Upper lobe of left lung (tissue), 6 donors: ENCODE data around the gene ATP9B. TPM values are rescaled to one million over a fixed set of nuclear protein-coding genes. Genes with fewer than 3 reads are reported as not detected.

Experiments
- ATAC-seq, 2 donors: fragments of 200-7000 bp; cut with Tn5 transposase; one replicate each; pipeline ENCODE4 v1.9.1; 2022; ENCODE audit warnings: mild to moderate bottlenecking in 2 of 2, moderate library complexity in 2 of 2; ENCODE audit not compliant: low FRiP score in 2 of 2
- DNase-seq, 2 donors: peaks; one replicate each; pipeline ENCODE4 v3.0.0-alpha.2; 2019 to 2020
- H3K27ac ChIP-seq, 4 donors: fragments of 200-600 bp; sonication (generic); one replicate each; pipeline ENCODE4 v1.5.1; 2016 to 2019
- H3K27me3 ChIP-seq, 4 donors: fragments of 200-600 bp; sonication (generic); one replicate each; pipeline ENCODE4 v1.5.1; 2017 to 2019
- H3K36me3 ChIP-seq, 4 donors: fragments of 200-600 bp; sonication (generic); one replicate each; pipeline ENCODE4 v1.5.1; 2016 to 2019
- H3K4me1 ChIP-seq, 4 donors: fragments of 200-600 bp; sonication (generic); one replicate each; pipeline ENCODE4 v1.5.1; 2018 to 2019
- H3K4me3 ChIP-seq, 4 donors: fragments of 200-600 bp; sonication (generic); one replicate each; pipeline ENCODE4 v1.5.1; 2017 to 2019; ENCODE audit warnings: mild to moderate bottlenecking in 2 of 4, moderate library complexity in 1 of 4
- H3K9me3 ChIP-seq, 4 donors: fragments of 200-600 bp; sonication (generic); one replicate each; pipeline ENCODE4 v1.5.1; 2018 to 2019
- EP300 ChIP-seq, 4 donors: sonication (generic); formaldehyde crosslinking; IDR thresholded peaks; one replicate each; pipeline ENCODE4 v1.5.1; 2017; ENCODE audit warnings: antibody characterized with exemption in 4 of 4, control low read depth in 2 of 4
- POLR2A ChIP-seq, 4 donors: fragments of 450-650 bp; IDR thresholded peaks; one replicate each; pipeline ENCODE4 v1.5.1; 2016 to 2017; ENCODE audit warnings: antibody characterized with exemption in 4 of 4, mild to moderate bottlenecking in 2 of 4
- POLR2AphosphoS5 ChIP-seq, 2 donors: sonication (generic); formaldehyde crosslinking; IDR thresholded peaks; one replicate each; pipeline ENCODE4 v1.5.1; 2017; ENCODE audit warnings: antibody characterized with exemption in 2 of 2
- WGBS, 2 donors: methylation state at CpG; one replicate each; pipeline ENCODE4 v1.1.5; 2017 to 2018; 5-methylcytosine and 5-hydroxymethylcytosine counted together
- total RNA-seq, 6 donors: library from RNA; depleted of rRNA in 4 of 6; stranded (reverse); fragments of >200 nt in 4 of 6; gene quantifications; one replicate each; pipeline versions ENCODE4 v1.1.0 to v1.2.1, GENCODE V29; 2016 to 2021
- TF ChIP-seq, protein P1 (sequence below), 6 experiments: fragments of 450-650 bp in 4 of 6; fragments of 200-600 bp in 2 of 6; sonication (generic) in 2 of 6; IDR thresholded peaks; one replicate each; pipeline ENCODE4 v1.5.1; 2016 to 2019; ENCODE audit warnings: antibody characterized with exemption in 6 of 6
- donor health status: DM: no; HTN: no; CAD: no; lungs with moderate emphysema.
- donor health status: DM: no; HTN: yes; CAD: no; lungs with severe emphysema.

Gene ATP9B
- total RNA-seq, 6 donors from 2014 or later = 29.8 to 124 (median 49.2) TPM

DNA sequence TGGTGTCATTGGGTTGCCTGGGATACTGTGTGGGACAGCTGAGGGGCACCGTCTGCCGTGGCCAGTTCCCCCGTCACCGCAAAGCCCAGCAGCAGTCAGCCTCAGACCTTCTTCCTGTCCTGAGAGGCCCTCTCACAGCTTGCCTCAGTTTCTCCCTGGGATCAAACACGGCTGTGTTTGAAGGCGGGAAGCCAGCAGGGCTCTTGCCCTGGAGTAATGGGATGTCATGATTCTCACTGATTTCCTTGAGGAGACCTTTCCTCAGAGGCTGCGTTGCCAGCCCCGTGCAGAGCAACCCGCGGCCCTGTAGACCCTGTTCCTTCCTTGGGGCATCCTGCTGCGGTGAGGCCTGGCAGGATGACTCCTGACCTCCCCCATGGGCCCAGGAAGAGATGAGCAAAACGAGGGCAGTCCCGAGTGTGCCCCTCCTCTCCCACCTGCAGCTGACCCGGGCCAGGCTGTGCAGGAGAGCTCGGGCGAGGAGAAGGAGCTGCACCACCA is 312.7 kb downstream of the ATP9B start:
- 84 to 89% methylated on average over 12 to 16 of the region's 16 CpGs for WGBS, 2 donors
- peaks cover 0 to 11% (median 5%) of the 10 kb centered on the region in 4 donors for H3K4me1 ChIP-seq
- no peaks in the 10 kb centered on the region for H3K9me3 ChIP-seq
- ATAC-seq = no peak
- no peak overlapping the region for H3K4me3 ChIP-seq
- TF ChIP-seq, protein P1, sequence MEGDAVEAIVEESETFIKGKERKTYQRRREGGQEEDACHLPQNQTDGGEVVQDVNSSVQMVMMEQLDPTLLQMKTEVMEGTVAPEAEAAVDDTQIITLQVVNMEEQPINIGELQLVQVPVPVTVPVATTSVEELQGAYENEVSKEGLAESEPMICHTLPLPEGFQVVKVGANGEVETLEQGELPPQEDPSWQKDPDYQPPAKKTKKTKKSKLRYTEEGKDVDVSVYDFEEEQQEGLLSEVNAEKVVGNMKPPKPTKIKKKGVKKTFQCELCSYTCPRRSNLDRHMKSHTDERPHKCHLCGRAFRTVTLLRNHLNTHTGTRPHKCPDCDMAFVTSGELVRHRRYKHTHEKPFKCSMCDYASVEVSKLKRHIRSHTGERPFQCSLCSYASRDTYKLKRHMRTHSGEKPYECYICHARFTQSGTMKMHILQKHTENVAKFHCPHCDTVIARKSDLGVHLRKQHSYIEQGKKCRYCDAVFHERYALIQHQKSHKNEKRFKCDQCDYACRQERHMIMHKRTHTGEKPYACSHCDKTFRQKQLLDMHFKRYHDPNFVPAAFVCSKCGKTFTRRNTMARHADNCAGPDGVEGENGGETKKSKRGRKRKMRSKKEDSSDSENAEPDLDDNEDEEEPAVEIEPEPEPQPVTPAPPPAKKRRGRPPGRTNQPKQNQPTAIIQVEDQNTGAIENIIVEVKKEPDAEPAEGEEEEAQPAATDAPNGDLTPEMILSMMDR (IDR thresholded peaks at IDR 0.05) = no peak
- TF ChIP-seq EP300 (IDR thresholded peaks at IDR 0.05) = no peak
- TF ChIP-seq POLR2A (IDR thresholded peaks at IDR 0.05) = no peak
- no peak for TF ChIP-seq POLR2AphosphoS5 (IDR thresholded peaks at IDR 0.05)
- H3K27me3 ChIP-seq = no peaks in the 10 kb centered on the region
- peaks cover 0 to 17% (median 10%) of the 10 kb centered on the region in 4 donors for H3K36me3 ChIP-seq
- H3K27ac ChIP-seq = no peak overlapping the region
- DNase-seq = peak in 1 of 2 donors; percentile 42

DNA sequence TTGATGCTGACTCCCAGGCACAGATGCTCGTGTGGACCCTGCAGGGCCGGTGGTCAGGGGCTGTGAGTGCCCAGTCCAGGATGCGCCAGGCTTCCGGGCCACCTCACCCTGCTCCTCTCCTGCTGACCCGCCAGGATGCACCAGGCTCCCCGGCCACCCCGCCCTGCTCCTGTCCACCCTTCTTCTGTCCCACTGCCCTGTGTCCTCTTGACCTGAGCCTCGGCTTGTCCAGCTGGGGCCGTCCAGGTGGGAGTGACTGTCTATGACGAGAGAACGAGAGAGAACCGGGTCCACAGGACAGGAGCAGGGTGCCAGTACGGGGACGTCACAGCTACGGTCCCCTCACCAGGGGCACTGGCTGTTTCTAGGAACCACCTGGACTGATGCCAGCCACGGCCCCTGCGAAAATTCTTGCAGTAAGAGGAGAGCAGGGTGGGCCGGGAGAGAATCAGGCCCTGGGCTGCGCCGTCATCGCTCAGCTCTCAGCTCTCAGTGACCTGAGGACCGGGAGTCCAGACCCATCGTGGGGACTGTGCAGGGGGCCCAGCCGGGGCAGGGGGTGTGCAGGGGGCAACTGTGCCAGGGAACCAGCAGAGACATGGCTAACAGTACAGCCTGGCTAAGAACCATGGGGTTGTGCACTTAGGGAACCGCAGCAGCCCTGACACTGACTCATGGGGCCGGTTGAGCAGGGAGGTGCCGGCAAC is 313.6 kb downstream of the ATP9B start:
- Histone ChIP-seq H3K4me1 (peaks cover 0 to 11% (median 5%) of the 10 kb centered on the region in 4 donors), H3K4me3 (no peak overlapping the region), H3K36me3 (peaks cover 0 to 7% (median under 1%) of the 10 kb centered on the region in 4 donors), H3K27ac (no peak overlapping the region), H3K9me3 (no peaks in the 10 kb centered on the region), H3K27me3 (no peaks in the 10 kb centered on the region)
- DNase-seq = peak in 1 of 2 donors; percentile 66
- ATAC-seq = no peak
- 78 to 80% methylated on average over 15 to 25 of the region's 27 CpGs for WGBS, 2 donors
- TF ChIP-seq POLR2AphosphoS5 (IDR thresholded peaks at IDR 0.05) (no peak), POLR2A (IDR thresholded peaks at IDR 0.05) (no peak), EP300 (IDR thresholded peaks at IDR 0.05) (no peak)
- TF ChIP-seq, protein P1 (IDR thresholded peaks at IDR 0.05) = no peak

DNA sequence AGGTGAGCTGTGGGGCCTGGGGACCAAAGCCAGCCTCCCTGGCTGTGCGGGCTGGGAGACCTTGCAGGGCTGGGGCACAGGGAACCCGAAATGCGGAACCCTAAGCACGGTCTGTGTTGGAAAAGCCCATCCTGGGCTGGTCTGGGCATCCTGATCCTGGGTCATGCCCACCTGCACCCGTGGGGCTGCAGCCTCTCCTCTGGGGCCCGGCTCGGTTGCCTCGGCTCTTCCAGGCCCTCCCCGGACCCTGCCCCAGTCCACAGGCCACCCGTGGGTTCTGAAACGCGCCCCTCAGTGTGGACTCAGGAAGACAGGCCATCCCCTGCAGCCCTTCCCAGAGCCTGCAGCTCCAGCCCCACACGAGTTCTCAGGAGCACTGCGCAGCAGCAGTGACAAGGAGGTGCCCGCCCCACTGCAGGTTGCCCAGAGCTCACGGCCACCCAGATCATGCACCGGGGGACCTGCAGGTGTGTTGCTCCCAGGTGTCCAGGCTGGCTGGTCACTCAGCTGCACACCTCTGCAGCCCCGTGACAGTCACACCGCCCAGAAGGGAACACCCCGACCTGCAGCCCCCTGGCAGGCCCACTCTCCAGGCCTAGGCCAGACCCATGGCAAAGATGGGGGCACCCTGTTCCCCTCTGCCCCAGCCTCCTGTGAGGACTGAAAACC is 314.3 kb downstream of the ATP9B start:
- Histone ChIP-seq H3K9me3 (no peaks in the 10 kb centered on the region), H3K4me1 (peaks cover 0 to 11% (median 5%) of the 10 kb centered on the region in 4 donors), H3K27me3 (no peaks in the 10 kb centered on the region), H3K36me3 (no peaks in the 10 kb centered on the region), H3K4me3 (no peak overlapping the region), H3K27ac (no peak overlapping the region)
- ATAC-seq = no peak
- peak in 1 of 2 donors; percentile 72 for DNase-seq
- TF ChIP-seq, protein P1 (IDR thresholded peaks at IDR 0.05) = no peak
- TF ChIP-seq POLR2AphosphoS5 (IDR thresholded peaks at IDR 0.05) = no peak
- no peak for TF ChIP-seq EP300 (IDR thresholded peaks at IDR 0.05)
- no peak for TF ChIP-seq POLR2A (IDR thresholded peaks at IDR 0.05)
- 88 to 90% methylated on average over 9 to 16 of the region's 20 CpGs for whole genome bisulfite sequencing, 2 donors

DNA sequence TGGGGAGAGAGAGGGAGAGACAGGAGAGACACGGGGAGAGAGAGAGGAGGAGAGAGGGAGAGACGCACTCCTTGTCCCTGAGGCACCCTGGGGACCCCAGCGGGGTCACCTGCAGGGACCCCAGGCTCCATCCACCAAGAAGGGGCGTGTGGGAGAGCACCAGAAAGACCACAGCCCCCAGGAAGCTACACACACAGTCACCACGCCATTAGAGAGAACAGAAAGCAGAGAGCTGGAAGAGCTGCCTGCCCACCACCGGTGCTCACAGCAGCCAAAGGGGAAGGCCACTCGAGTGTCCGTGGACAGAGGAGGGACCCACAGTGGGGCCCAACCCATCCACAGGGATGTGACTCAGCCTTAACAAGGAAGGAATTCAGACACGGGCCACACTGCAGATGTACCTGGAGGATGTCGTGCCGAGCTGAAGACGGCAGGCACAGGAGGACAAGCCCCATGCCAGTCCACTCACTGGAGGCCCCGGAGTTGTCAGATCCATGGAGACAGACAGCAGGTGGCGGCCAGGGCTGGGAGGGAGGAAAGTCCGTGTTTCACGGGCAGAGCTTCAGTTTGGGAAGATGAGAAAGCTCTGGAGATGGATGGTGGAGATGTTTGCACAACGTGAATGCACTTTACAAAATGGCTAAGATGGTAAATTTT is 315.1 kb downstream of the ATP9B start:
- Histone ChIP-seq H3K4me3 (no peak overlapping the region), H3K27me3 (peaks cover 0 to 2% (median 0%) of the 10 kb centered on the region in 4 donors), H3K9me3 (no peaks in the 10 kb centered on the region), H3K4me1 (peaks cover 0 to 5% (median under 1%) of the 10 kb centered on the region in 4 donors), H3K36me3 (no peaks in the 10 kb centered on the region), H3K27ac (no peak overlapping the region)
- WGBS, 2 donors = 40 to 47% methylated on average over 17 of the region's 17 CpGs
- ATAC-seq (no peak), DNase-seq (no peak)
- TF ChIP-seq, protein P1 (IDR thresholded peaks at IDR 0.05) = no peak
- TF ChIP-seq POLR2A (IDR thresholded peaks at IDR 0.05) (no peak), POLR2AphosphoS5 (IDR thresholded peaks at IDR 0.05) (no peak), EP300 (IDR thresholded peaks at IDR 0.05) (no peak)
